Breast epithelium (tissue), 4 donors: ENCODE measurements around the gene PRSS23. TPM values are rescaled to one million over a fixed set of nuclear protein-coding genes. Genes with fewer than 3 reads are reported as not detected.

Experiments used
- DNase-seq, 2 donors: peaks; one replicate each; pipeline ENCODE4 v3.0.0-alpha.2; 2019; ENCODE audit warnings: low spot score in 2 of 2
- H3K27ac ChIP-seq, 2 donors: fragments of 200-600 bp; sonication (generic) in 1 of 2; one replicate each; pipeline ENCODE4 v1.5.1; 2016 to 2019; ENCODE audit warnings: mild to moderate bottlenecking in 1 of 2
- H3K27me3 ChIP-seq, 2 donors: fragments of 200-600 bp; sonication (generic) in 1 of 2; one replicate each; pipeline versions ENCODE4 v1.5.1 to v1.6.0; 2017 to 2019; ENCODE audit warnings: control low read depth in 1 of 2, mild to moderate bottlenecking in 1 of 2
- H3K36me3 ChIP-seq: fragments of 200-600 bp; one replicate; pipeline ENCODE4 v1.5.1; 2019
- H3K4me1 ChIP-seq, 2 donors: fragments of 200-600 bp; sonication (generic); one replicate each; pipeline ENCODE4 v1.5.1; 2016 to 2019; ENCODE audit warnings: control low read depth in 1 of 2
- H3K4me3 ChIP-seq, 3 donors: fragments of 200-600 bp; sonication (generic); 1 replicate in 2 of 3; 2 replicates in 1 of 3; pipeline ENCODE4 v1.5.1; 2016 to 2019; ENCODE audit warnings: mild to moderate bottlenecking in 3 of 3, moderate library complexity in 2 of 3
- H3K9me3 ChIP-seq, 2 donors: fragments of 200-600 bp; sonication (generic) in 1 of 2; one replicate each; pipeline ENCODE4 v1.5.1; 2016 to 2019; ENCODE audit warnings: control low read depth in 1 of 2
- CTCF ChIP-seq, 3 donors: fragments of 450-650 bp; IDR thresholded peaks; one replicate each; pipeline ENCODE4 v1.5.1; 2016 to 2017; ENCODE audit warnings: antibody characterized with exemption in 3 of 3, mild to moderate bottlenecking in 3 of 3, moderate library complexity in 3 of 3
- POLR2A ChIP-seq: fragments of 450-650 bp; IDR thresholded peaks from one replicate; pipeline ENCODE4 v1.6.1; 2016; ENCODE audit warnings: antibody characterized with exemption, mild to moderate bottlenecking, moderate library complexity
- POLR2AphosphoS5 ChIP-seq, 3 donors: sonication (generic); formaldehyde crosslinking; IDR thresholded peaks; one replicate each; pipeline ENCODE4 v1.6.1; 2017; ENCODE audit warnings: antibody characterized with exemption in 3 of 3
- intact Hi-C: fragments of 100-400 bp; cut with DNase I; formaldehyde crosslinking; loops from one replicate; pipeline ENCODE4 v1.15.1; 2023; ENCODE audit warnings: low total_unique reads
- total RNA-seq, 3 donors: library from RNA; depleted of rRNA; stranded (reverse); fragments of >200 nt; gene quantifications; one replicate each; pipeline ENCODE4 v1.1.0, GENCODE V29; 2016

PRSS23 gene
- 10 to 100 TPM; 25.2 to 53.7 (median 33.0) TPM for total RNA-seq

- peak within 1 kb of the TSS; percentile 60 to 89 for H3K27ac ChIP-seq
- no peaks in the 10 kb centered on the region for H3K9me3 ChIP-seq
- intact Hi-C loops: no loop called here
- H3K36me3 ChIP-seq: no peaks in the 10 kb centered on the region
- TF ChIP-seq POLR2A (no peak), POLR2AphosphoS5 (IDR thresholded peaks at IDR 0.05) (no peak), CTCF (IDR thresholded peaks at IDR 0.05) (no peak)
- no peaks in the 10 kb centered on the region for H3K27me3 ChIP-seq
- peak in 1 of 2 donors; percentile 59 for DNase-seq
- H3K4me1 ChIP-seq: no peaks in the 10 kb centered on the region
- peak within 1 kb of the TSS; percentile 71 to 98 (median 79) for H3K4me3 ChIP-seq
Measured at GRCh38 chr11:86800076-86800959, at the start of gene PRSS23. Gene PRSS23 (plus strand): TSS chr11:86800542. CDS start chr11:86807644, 7,102 bp downstream.

GRCh38 chr11:86753459-86753858 is 46.9 kb upstream of the PRSS23 start:
- Histone ChIP-seq H3K9me3 (no peaks in the 10 kb centered on the region), H3K4me3 (no peak overlapping the region), H3K27me3 (no peaks in the 10 kb centered on the region), H3K4me1 (no peaks in the 10 kb centered on the region), H3K36me3 (no peaks in the 10 kb centered on the region), H3K27ac (no peak overlapping the region)
- intact Hi-C loops: no loop called here
- no peak for TF ChIP-seq POLR2A
- TF ChIP-seq POLR2AphosphoS5 (IDR thresholded peaks at IDR 0.05): no peak
- no peak for TF ChIP-seq CTCF (IDR thresholded peaks at IDR 0.05)
- DNase-seq: no peak

GRCh38 chr11:86755146-86755545 is 45.2 kb upstream of the PRSS23 start:
- TF ChIP-seq POLR2A (no peak), POLR2AphosphoS5 (IDR thresholded peaks at IDR 0.05) (no peak), CTCF (IDR thresholded peaks at IDR 0.05) (no peak)
- Histone ChIP-seq H3K27ac (no peak overlapping the region), H3K4me3 (no peak overlapping the region), H3K36me3 (no peaks in the 10 kb centered on the region), H3K9me3 (no peaks in the 10 kb centered on the region), H3K4me1 (no peaks in the 10 kb centered on the region), H3K27me3 (no peaks in the 10 kb centered on the region)
- intact Hi-C loops: no loop called here
- DNase-seq: no peak

- Histone ChIP-seq H3K4me3 (no peak overlapping the region), H3K27ac (no peak overlapping the region), H3K27me3 (no peaks in the 10 kb centered on the region), H3K36me3 (no peaks in the 10 kb centered on the region), H3K9me3 (no peaks in the 10 kb centered on the region), H3K4me1 (no peaks in the 10 kb centered on the region)
- TF ChIP-seq POLR2A (no peak), POLR2AphosphoS5 (IDR thresholded peaks at IDR 0.05) (no peak), CTCF (IDR thresholded peaks at IDR 0.05) (no peak)
- no peak for DNase-seq
- intact Hi-C loops: no loop called here
Measured at GRCh38 chr11:86758171-86758570, 42.2 kb upstream of the PRSS23 start.

- H3K4me1 ChIP-seq: no peaks in the 10 kb centered on the region
- intact Hi-C loops: no loop called here
- H3K9me3 ChIP-seq: no peaks in the 10 kb centered on the region
- no peak overlapping the region for H3K27ac ChIP-seq
- TF ChIP-seq POLR2AphosphoS5 (IDR thresholded peaks at IDR 0.05): no peak
- TF ChIP-seq POLR2A: no peak
- TF ChIP-seq CTCF (IDR thresholded peaks at IDR 0.05): no peak
- H3K4me3 ChIP-seq: no peak overlapping the region
- H3K36me3 ChIP-seq: no peaks in the 10 kb centered on the region
- DNase-seq: no peak
- no peaks in the 10 kb centered on the region for H3K27me3 ChIP-seq
Measured at GRCh38 chr11:86760577-86760976, 39.8 kb upstream of the PRSS23 start.
